GM12865 (cell line): Measurements from ENCODE around the gene CCT8.

ENCODE experiments used
- DNase-seq: peaks from one replicate; pipeline ENCODE4 v3.0.0; 2010; ENCODE audit warnings: low read depth
- H3K4me3 ChIP-seq: 2 replicates; pipeline ENCODE4 v1.5.1; 2011; ENCODE audit warnings: mild to moderate bottlenecking, low read depth, low read length, control low read depth
- TF ChIP-seq, protein P1 (sequence below): IDR thresholded peaks from 2 replicates; pipeline ENCODE4 v1.5.1; 2011; ENCODE audit warnings: low read length, control low read depth, low read depth, inconsistent platforms; ENCODE audit not compliant: insufficient read depth; ENCODE audit errors: missing control alignments

CCT8 gene

DNA sequence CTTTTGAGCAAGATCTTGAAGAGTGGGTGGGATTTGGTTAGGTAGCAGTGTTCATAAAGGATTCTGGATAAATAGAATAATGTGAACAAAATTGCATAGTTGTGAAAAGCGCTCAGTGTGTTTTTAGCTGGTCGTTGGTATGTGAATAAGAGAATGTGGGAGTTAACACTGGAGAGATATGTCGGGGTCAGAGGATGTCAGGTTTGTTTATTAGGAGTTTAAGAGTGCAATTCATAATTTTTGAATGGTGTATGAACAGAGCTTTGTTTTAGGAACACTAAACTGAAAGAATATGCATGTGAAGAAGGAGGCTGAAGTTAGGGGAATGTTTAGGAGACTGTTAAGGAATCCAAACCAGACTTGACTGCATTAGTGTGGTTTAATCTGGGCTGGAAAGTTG lies 39.6 kb downstream of the CCT8 start:
- H3K4me3 ChIP-seq: no peak overlapping the region
- TF ChIP-seq, protein P1, sequence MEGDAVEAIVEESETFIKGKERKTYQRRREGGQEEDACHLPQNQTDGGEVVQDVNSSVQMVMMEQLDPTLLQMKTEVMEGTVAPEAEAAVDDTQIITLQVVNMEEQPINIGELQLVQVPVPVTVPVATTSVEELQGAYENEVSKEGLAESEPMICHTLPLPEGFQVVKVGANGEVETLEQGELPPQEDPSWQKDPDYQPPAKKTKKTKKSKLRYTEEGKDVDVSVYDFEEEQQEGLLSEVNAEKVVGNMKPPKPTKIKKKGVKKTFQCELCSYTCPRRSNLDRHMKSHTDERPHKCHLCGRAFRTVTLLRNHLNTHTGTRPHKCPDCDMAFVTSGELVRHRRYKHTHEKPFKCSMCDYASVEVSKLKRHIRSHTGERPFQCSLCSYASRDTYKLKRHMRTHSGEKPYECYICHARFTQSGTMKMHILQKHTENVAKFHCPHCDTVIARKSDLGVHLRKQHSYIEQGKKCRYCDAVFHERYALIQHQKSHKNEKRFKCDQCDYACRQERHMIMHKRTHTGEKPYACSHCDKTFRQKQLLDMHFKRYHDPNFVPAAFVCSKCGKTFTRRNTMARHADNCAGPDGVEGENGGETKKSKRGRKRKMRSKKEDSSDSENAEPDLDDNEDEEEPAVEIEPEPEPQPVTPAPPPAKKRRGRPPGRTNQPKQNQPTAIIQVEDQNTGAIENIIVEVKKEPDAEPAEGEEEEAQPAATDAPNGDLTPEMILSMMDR: no peak
- no peak for DNase-seq

DNA sequence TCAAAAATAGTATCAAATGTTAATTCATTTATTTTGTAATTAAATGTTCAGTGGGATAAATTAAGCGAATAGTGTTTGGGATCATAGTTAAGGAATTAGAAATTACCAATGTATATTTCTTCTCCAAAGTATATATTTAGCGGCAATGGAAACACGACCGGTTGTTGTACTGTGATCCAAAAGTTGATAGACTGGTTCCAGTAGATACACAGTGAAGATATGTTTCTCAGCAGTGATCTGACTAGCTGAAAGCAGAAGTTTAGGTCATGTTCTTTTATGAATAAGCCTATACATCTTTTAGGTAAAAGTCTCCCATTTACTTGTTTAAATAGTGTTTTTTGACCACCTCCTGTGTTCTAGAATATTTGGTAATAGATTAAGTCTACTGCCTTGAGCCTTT lies 40.1 kb downstream of the CCT8 start:
- no peak overlapping the region for H3K4me3 ChIP-seq
- no peak for DNase-seq
- TF ChIP-seq, protein P1: no peak

DNA sequence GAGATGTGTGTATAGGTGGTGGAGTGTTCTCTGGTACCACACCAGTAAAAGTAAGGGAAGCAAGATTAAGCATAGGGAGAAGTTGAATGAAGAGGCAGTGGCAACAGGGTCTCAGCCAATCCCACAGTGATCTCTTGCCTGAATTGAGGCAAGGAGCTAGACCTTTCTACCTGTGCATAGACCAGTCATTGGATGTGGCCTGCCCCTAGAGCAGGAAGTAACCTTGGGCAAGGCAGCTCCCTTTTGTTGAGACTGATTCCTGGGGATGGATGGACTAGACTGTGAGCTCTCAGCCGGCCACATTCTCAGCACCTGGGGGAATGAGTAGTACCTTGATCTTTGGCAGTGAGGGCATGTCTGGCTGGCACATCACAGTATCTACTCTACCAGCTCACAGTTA lies 42.5 kb downstream of the CCT8 start:
- H3K4me3 ChIP-seq: no peak overlapping the region
- TF ChIP-seq, protein P1: no peak
- DNase-seq: no peak

DNA sequence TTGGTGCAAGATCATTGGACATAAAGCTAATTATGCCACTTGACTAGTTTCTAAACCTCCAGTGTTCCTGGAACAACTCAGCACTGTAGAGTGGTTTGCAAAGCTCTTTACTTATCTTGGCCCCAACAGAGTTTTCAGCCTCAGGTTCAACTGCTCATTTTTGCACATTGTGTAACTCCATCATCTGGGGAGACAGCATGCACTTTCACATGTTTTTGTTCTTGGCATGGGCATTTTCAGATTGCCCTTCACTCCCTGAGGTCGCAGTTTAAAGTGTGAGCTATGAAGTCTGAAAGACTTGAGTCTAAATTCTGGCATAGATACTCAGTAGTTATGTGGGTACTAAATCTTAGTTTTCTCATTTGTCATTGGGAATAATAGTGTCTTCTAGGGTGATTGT lies 43.9 kb downstream of the CCT8 start:
- H3K4me3 ChIP-seq: no peak overlapping the region
- TF ChIP-seq, protein P1: no peak
- DNase-seq: no peak

DNA sequence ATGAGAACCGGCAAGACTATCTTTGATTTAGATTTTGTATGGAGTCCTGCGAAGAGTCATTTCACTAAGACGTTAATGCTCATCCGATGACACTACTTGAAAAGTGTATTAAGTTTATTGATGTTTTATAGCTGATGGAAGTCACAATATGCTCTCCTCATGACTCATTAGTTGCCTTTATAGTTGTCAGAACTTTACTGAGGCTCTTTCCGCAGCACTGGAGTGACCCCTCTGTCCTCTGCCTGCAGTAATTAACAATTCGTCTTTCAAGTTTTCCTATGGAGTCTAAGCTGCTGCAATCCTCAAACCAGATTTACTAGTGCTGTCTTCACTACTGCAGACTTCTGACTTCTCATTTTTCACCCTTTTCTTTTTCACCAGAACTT lies 48.1 kb downstream of the CCT8 start:
- no peak for DNase-seq
- peak overlapping the region; percentile 80 for H3K4me3 ChIP-seq
- TF ChIP-seq, protein P1: no peak

DNA sequence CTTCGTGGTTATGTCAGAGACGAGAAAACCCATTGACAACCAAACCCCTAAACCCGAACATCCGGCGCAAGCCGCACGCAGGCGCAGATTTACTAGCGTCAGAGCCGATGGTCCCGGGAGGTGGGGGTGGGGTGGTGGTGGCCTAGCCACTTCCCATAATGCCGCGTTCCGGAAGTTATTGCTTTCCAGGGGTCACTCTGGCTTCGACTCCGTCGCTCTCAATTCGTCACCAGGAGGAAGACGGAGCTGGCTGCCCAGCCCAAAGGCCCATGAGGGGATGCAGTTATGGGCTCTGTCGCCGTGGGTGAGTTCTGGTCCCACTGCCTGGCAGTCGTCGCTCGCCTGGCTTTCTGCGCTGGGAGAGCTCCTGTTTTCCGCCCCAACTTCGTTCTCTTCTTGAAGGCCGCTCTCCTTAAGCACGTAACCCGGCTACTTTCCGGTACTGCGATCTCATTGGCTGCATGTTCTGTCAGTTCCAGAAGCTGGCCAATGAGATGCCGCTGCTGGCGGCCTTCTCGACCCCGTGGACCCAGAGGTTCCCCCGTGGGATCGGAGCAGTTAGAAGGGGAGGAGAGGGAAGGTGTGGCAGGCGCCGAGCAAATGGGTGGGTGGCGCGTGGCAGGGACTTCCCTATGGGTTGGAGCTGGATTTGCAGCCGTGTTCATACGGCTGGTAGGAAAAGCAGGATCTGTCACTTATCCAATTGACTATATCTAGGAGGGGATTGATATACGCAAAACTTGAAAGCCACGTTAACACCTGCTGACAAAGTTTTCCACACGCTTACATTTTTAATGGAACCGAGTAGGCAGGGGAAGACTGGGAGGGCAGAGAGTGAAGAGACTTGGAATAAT lies 48.7 kb downstream of the CCT8 start, which contains the start of gene USP16:
TSS of gene USP16 (plus strand) at position 195 of the 854 bp plus-strand sequence. CDS start 3,246 bp downstream, outside the sequence.
- peak; percentile 99 for DNase-seq
- H3K4me3 ChIP-seq: peak within 1 kb of the TSS; percentile 80
- TF ChIP-seq, protein P1: no peak
